ENCODE measurements around the gene FCER1G.

DNA sequence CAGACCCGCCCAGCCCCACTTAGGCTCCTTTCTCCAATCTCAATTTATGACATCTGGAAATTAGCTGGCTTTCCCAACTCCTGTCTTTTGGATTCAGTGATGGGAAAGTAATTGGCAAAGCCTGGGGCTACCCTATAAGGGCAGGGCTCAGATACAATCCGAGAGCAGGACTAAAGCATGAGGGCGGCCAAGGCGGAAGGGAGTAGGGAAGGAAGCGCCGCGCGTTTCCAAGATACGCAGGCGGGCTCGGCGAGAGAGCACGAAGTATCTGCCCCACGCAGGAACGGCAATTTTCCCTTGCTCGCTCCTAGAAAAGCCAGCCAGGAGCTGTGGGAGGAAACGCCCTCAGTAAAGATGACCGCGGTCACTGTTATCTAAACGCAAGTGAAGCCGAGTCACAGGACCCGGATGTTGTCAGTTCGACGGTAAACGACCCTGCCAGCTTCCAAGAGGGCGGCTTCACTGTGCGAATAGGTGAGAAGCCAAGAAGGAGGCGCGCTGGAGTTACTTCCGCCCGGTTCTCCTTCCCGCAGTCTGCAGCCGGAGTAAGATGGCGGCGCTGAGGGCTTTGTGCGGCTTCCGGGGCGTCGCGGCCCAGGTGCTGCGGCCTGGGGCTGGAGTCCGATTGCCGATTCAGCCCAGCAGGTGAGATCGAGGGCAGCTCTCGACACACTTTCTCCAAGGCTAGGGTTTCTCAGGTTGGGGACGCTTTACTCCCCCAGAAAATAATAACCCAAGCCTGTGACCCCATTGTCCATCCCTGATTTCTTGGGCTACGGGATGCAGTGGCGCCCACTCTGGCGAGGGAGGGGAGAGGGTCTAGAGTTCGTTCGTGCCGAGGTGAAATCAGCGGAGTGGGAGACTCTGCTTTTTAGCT lies 13.0 kb upstream of the FCER1G start, which contains the start of gene NDUFS2:
- TF ChIP-seq, protein P1, sequence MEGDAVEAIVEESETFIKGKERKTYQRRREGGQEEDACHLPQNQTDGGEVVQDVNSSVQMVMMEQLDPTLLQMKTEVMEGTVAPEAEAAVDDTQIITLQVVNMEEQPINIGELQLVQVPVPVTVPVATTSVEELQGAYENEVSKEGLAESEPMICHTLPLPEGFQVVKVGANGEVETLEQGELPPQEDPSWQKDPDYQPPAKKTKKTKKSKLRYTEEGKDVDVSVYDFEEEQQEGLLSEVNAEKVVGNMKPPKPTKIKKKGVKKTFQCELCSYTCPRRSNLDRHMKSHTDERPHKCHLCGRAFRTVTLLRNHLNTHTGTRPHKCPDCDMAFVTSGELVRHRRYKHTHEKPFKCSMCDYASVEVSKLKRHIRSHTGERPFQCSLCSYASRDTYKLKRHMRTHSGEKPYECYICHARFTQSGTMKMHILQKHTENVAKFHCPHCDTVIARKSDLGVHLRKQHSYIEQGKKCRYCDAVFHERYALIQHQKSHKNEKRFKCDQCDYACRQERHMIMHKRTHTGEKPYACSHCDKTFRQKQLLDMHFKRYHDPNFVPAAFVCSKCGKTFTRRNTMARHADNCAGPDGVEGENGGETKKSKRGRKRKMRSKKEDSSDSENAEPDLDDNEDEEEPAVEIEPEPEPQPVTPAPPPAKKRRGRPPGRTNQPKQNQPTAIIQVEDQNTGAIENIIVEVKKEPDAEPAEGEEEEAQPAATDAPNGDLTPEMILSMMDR (IDR thresholded peaks at IDR 0.05) = no peak
- TF ChIP-seq POLR2A (IDR thresholded peaks at IDR 0.05) (peak; percentile 60 to 81), POLR2AphosphoS5 (IDR thresholded peaks at IDR 0.05) (peak; percentile 86 to 90 (median 88))

Measured in sigmoid colon (tissue), 4 donors.